K562 (cell line): Measurements from ENCODE around the gene UBR4. TPM values are rescaled to one million over a fixed set of nuclear protein-coding genes. Genes with fewer than 3 reads are reported as not detected.

Experiments
- ARID4B ChIP-seq: sonication (generic); formaldehyde crosslinking; IDR thresholded peaks from 2 replicates; pipeline ENCODE4 v1.8.0; 2022; ENCODE audit warnings: mild to moderate bottlenecking, missing genetic modification reagents
- E4F1 ChIP-seq: fragments of 250-450 bp; sonication (Bioruptor Pico); IDR thresholded peaks from 2 replicates; pipeline ENCODE4 v1.5.0; 2021; ENCODE audit warnings: mild to moderate bottlenecking, borderline replicate concordance
- NR4A1 ChIP-seq, 2 experiments: fragments of 250-450 bp in 1 of 2; fragments of 450-650 bp in 1 of 2; sonication (Bioruptor Pico) in 1 of 2; IDR thresholded peaks; 2 replicates each; pipeline versions ENCODE4 v1.4.0 to v1.6.1; 2016 to 2020; ENCODE audit warnings: mild to moderate bottlenecking in 2 of 2, missing compliant biosample characterization in 1 of 2, missing genetic modification characterization in 1 of 2, moderate library complexity in 1 of 2
- OTX1 ChIP-seq: fragments of 450-650 bp; formaldehyde crosslinking; IDR thresholded peaks from 2 replicates; pipeline ENCODE4 v1.4.0; 2022; ENCODE audit warnings: mild to moderate bottlenecking
- POU5F1 ChIP-seq: fragments of 150-350 bp; IDR thresholded peaks from 2 replicates; pipeline ENCODE4 v1.6.1; 2014; ENCODE audit warnings: borderline replicate concordance, low read length, low read depth, mild to moderate bottlenecking; ENCODE audit not compliant: partially characterized antibody
- RBM34 ChIP-seq: fragments of 200-400 bp; formaldehyde crosslinking; IDR thresholded peaks from 2 replicates; pipeline ENCODE4 v1.6.1; 2018; ENCODE audit warnings: low read length, borderline replicate concordance; ENCODE audit not compliant: insufficient read depth
- RFX5 ChIP-seq: IDR thresholded peaks from 2 replicates; pipeline ENCODE4 v1.6.1; 2011; ENCODE audit warnings: low read depth, mild to moderate bottlenecking, improper control_type of control experiment, low read length
- SIN3B ChIP-seq: fragments of 450-650 bp; IDR thresholded peaks from 2 replicates; pipeline ENCODE4 v1.6.1; 2017; ENCODE audit warnings: low read depth, mild to moderate bottlenecking, moderate library complexity
- U2AF1 ChIP-seq: fragments of 200-400 bp; formaldehyde crosslinking; optimal IDR thresholded peaks from 2 replicates; pipeline ENCODE3; 2017; ENCODE audit warnings: mild to moderate bottlenecking, low read depth, low read length, moderate library complexity
- ZNF592 ChIP-seq: fragments of 450-650 bp; IDR thresholded peaks from 2 replicates; pipeline ENCODE4 v1.6.1; 2017; ENCODE audit warnings: antibody characterized with exemption, mild to moderate bottlenecking
- ZNF639 ChIP-seq, 2 experiments: fragments of 200-800 bp in 1 of 2; sonication (Bioruptor generic) in 1 of 2; sonication (generic) in 1 of 2; formaldehyde crosslinking in 1 of 2; IDR thresholded peaks in 1 of 2; conservative IDR thresholded peaks in 1 of 2; 2 replicates each; pipeline versions ENCODE4 v1.5.0 to v1.6.1; 2016 to 2020; ENCODE audit warnings: missing compliant biosample characterization in 1 of 2, missing genetic modification characterization in 1 of 2, missing genetic modification reagents in 1 of 2
- polyA plus RNA-seq, 8 experiments: library from polyadenylated mRNA; depleted of rRNA in 4 of 8; stranded (reverse) in 5 of 8; unstranded in 3 of 8; fragments of >200 nt; fragmentation: Nextera tagmentation in 2 of 8; fragmentation: Illumina TruSeq in 1 of 8; extraction: Ambion mirVana in 2 of 8; extraction: Trizol in 1 of 8; gene quantifications; 2 replicates each; pipeline versions ENCODE4 v1.2.1 to v1.2.3, GENCODE V29; 2011 to 2014; ENCODE audit warnings: inconsistent platforms in 1 of 8, missing spikeins in 1 of 8
- total RNA-seq, 7 experiments: library from RNA; depleted of rRNA in 6 of 7; stranded (reverse); fragments of >200 nt in 6 of 7; fragmentation: Illumina TruSeq in 2 of 7; extraction: Trizol in 2 of 7; gene quantifications; 2 replicates each; pipeline versions ENCODE4 v1.2.1 to v1.2.3, GENCODE V29; 2011 to 2021; ENCODE audit warnings: low replicate concordance in 1 of 7

The UBR4 gene
- total and polyA plus RNA-seq, 9 of the 15 experiments (the other 6 are each of a cell fraction or from before 2014, with no cell fraction given): 55.4 to 277 (median 123) TPM

GRCh38 chr1:19251305-19252196, 41.5 kb upstream of the UBR4 start, which contains the start of the genes EMC1 and MRTO4 (continued):
- TF ChIP-seq NR4A1 (CRISPR knock-in tag; IDR thresholded peaks at IDR 0.05): no peak
- TF ChIP-seq NR4A1 (tag; IDR thresholded peaks at IDR 0.05): 0 out of 2 replicates have a peak, but pooled peaks have one; percentile 85
- peak; percentile 97 for TF ChIP-seq U2AF1
- peak; percentile 11 for TF ChIP-seq POU5F1
- TF ChIP-seq ZNF639 (CRISPR knock-in tag; conservative IDR thresholded peaks at IDR 0.05 in 1 of 2, IDR thresholded peaks at IDR 0.05 in 1 of 2): peak in 1 of 2 experiments; percentile 88; a peak in 2 of 4 replicates
- TF ChIP-seq OTX1 (CRISPR knock-in tag): peak; percentile 54; the same call in 1 of the 2 replicates
- TF ChIP-seq E4F1 (CRISPR knock-in tag): no peak
- peak; percentile 96 for TF ChIP-seq SIN3B
- TF ChIP-seq ZNF592: peak; percentile 87
- TF ChIP-seq ARID4B (CRISPR knock-in tag): peak; percentile 95; the same call in 1 of the 2 replicates
- peak; percentile 49; the same call in 1 of the 2 replicates for TF ChIP-seq RFX5
- no peak for TF ChIP-seq RBM34
